ENCODE data around the gene POLE.

DNA sequence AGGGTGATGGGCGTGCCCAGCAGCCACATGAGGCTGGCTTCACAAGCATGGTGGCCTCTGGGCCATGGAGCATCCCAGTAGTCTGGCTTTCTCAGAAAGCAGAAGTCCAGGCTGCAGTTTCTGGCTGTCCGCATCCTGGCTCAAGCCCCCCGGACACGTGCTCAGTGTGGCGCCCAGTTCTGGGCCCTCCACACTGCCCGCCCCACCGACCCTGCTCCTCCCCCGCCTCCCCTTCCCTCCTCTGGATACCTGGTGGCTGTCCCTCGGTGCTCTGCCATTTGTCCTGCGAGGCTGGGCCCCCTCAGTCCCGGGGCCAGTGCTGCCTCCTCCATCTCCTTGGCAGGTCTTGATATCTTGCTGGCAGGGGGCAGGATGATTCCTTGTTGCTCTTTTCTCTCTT is 108.3 kb downstream of the POLE start:
- TF ChIP-seq, protein P1, sequence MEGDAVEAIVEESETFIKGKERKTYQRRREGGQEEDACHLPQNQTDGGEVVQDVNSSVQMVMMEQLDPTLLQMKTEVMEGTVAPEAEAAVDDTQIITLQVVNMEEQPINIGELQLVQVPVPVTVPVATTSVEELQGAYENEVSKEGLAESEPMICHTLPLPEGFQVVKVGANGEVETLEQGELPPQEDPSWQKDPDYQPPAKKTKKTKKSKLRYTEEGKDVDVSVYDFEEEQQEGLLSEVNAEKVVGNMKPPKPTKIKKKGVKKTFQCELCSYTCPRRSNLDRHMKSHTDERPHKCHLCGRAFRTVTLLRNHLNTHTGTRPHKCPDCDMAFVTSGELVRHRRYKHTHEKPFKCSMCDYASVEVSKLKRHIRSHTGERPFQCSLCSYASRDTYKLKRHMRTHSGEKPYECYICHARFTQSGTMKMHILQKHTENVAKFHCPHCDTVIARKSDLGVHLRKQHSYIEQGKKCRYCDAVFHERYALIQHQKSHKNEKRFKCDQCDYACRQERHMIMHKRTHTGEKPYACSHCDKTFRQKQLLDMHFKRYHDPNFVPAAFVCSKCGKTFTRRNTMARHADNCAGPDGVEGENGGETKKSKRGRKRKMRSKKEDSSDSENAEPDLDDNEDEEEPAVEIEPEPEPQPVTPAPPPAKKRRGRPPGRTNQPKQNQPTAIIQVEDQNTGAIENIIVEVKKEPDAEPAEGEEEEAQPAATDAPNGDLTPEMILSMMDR (conservative IDR thresholded peaks at IDR 0.05 in 1 of 2, IDR thresholded peaks at IDR 0.05 in 1 of 2; ENCODE audit: low read depth in 1 of 2, low read length in 2 of 2): no peak
- no peak for TF ChIP-seq EZH2 (IDR thresholded peaks at IDR 0.05; ENCODE audit: low read length, missing control alignments)

Data from fibroblast of lung (primary cell).